Measurements from ENCODE around the gene RABL2A. TPM values are rescaled to one million over a fixed set of nuclear protein-coding genes. Genes with fewer than 3 reads are reported as not detected.
"Not testable (repeated sequence)": the region's sequence is repeated elsewhere in the genome, so short reads cannot be mapped to it uniquely, and the experiment has no call there.

RABL2A gene
- total RNA-seq (ENCODE audit: unreplicated experiment) = 17.0 TPM
- long read RNA-seq, partial matches to known transcripts = 2 of 5 reads
- long read RNA-seq, other reads (novel, unspliced or antisense) = 2 of 5 reads

GRCh38 chr2:113626616-113627330, at the start of gene RABL2A:
TSS of gene RABL2A (plus strand) at chr2:113627266. CDS start at chr2:113628607, 1,341 bp downstream.
- H3K4me1 Mint-ChIP-seq (ENCODE audit: low read depth, unreplicated experiment); H3K27me3 Mint-ChIP-seq (ENCODE audit: unreplicated experiment); H3K27ac Mint-ChIP-seq (ENCODE audit: unreplicated experiment); H3K36me3 Mint-ChIP-seq (ENCODE audit: unreplicated experiment); H3K9me3 Mint-ChIP-seq (ENCODE audit: unreplicated experiment): not testable (repeated sequence)
- peak within 1 kb of the TSS; percentile 90 for H3K4me3 Mint-ChIP-seq (ENCODE audit: unreplicated experiment)
- DNase-seq = peak; percentile 85

DNA sequence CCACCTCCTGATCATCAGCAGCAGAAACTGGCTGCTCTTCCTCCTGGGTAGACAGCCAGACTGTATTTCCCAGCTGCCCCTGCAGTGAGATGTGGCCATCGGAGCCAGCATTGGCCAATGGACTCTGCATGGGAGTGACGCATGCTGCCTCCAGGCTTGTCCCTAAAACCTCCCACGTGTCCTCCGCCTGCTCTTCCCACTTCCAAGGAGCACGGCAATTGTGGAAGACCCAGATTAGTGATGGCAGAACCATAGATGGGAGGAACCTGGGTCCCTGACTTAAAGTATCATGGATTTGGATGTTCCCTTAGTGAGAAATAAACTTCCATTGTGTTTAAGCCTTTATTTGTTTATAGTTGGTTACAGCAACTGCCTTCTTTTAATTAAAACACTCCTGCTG, 48.6 kb upstream of the RABL2A start:
- H3K4me3 Mint-ChIP-seq (ENCODE audit: unreplicated experiment); H3K9me3 Mint-ChIP-seq (ENCODE audit: unreplicated experiment); H3K27ac Mint-ChIP-seq (ENCODE audit: unreplicated experiment); DNase-seq; H3K36me3 Mint-ChIP-seq (ENCODE audit: unreplicated experiment); H3K27me3 Mint-ChIP-seq (ENCODE audit: unreplicated experiment); H3K4me1 Mint-ChIP-seq (ENCODE audit: low read depth, unreplicated experiment): not testable (repeated sequence)

GRCh38 chr2:113582473-113582872, 44.6 kb upstream of the RABL2A start:
- not testable (repeated sequence) for H3K36me3 Mint-ChIP-seq (ENCODE audit: unreplicated experiment)

DNA sequence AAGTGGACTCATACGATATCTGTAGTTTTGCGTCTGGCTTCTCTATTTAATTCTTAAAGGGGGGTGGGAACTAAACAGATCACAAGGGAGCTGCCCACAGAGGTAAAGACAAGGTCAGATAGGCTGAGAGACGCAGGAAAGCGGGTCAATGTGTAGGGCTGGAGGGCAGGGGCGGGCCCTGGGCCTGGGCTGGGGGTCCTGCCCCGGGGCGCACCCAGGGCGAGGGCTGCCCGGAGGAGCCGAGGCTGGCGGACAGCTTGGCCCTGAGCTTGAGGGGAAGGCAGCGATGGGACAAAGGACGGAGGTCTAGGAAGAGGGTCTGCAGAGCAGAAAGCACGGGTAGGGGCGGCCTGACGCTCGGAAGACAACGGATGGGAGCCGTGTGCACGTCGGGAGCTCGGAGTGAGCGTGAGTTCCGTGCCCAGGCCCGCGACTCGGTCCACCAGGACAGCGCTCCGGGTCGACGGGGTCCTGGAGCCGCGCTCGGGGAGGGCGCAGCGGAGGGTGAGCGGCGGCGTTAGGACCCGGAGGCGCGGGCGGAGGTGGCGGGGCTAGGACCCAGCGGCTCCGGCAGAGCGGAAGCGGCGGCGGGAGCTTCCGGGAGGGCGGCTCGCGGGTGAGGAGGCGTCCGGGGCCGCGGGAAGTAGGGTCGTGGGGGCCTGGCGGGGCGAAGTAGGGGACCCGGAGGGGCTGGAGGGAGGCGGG, 43.4 kb upstream of the RABL2A start:
- H3K27ac Mint-ChIP-seq (ENCODE audit: unreplicated experiment) = peak overlapping the region; percentile 98
- not testable (repeated sequence) for H3K9me3 Mint-ChIP-seq (ENCODE audit: unreplicated experiment); H3K4me1 Mint-ChIP-seq (ENCODE audit: low read depth, unreplicated experiment); H3K36me3 Mint-ChIP-seq (ENCODE audit: unreplicated experiment); H3K27me3 Mint-ChIP-seq (ENCODE audit: unreplicated experiment)
- DNase-seq = peak; percentile 93
- H3K4me3 Mint-ChIP-seq (ENCODE audit: unreplicated experiment) = peak overlapping the region; percentile 88

More at GRCh38 chr2:113582473-113582872, 44.6 kb upstream of the RABL2A start:
- not testable (repeated sequence) for H3K9me3 Mint-ChIP-seq (ENCODE audit: unreplicated experiment); DNase-seq; H3K4me1 Mint-ChIP-seq (ENCODE audit: low read depth, unreplicated experiment); H3K27ac Mint-ChIP-seq (ENCODE audit: unreplicated experiment); H3K27me3 Mint-ChIP-seq (ENCODE audit: unreplicated experiment)
- peak overlapping the region; percentile 69 for H3K4me3 Mint-ChIP-seq (ENCODE audit: unreplicated experiment)

- not testable (repeated sequence) for H3K36me3 Mint-ChIP-seq (ENCODE audit: unreplicated experiment); H3K9me3 Mint-ChIP-seq (ENCODE audit: unreplicated experiment); H3K27ac Mint-ChIP-seq (ENCODE audit: unreplicated experiment); H3K4me1 Mint-ChIP-seq (ENCODE audit: low read depth, unreplicated experiment); H3K27me3 Mint-ChIP-seq (ENCODE audit: unreplicated experiment)
- peak; percentile 43 for DNase-seq
- peak overlapping the region; percentile 77 for H3K4me3 Mint-ChIP-seq (ENCODE audit: unreplicated experiment)
Observed at GRCh38 chr2:113584311-113585092, 42.6 kb upstream of the RABL2A start.

DNA sequence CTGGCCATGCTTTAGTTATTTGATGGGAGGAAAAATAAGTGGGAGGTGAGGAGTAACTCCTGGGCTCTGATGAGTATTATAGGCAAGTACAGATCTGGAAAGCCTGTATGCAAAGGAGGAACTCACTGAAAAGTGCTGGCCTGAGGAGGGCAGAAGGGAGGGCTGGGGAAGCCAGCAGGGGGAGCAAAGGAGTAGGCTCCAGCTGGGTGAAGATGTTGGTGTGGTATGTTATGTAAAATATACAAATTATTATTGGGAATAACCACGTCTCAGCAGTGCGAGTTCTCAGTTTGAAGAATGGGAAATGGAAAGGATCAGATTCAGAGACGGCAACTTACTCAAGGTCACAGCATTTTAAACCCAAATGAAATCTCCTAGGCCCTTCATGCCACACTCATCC, 39.9 kb upstream of the RABL2A start:
- H3K27me3 Mint-ChIP-seq (ENCODE audit: unreplicated experiment); H3K36me3 Mint-ChIP-seq (ENCODE audit: unreplicated experiment); H3K4me1 Mint-ChIP-seq (ENCODE audit: low read depth, unreplicated experiment); H3K27ac Mint-ChIP-seq (ENCODE audit: unreplicated experiment); H3K9me3 Mint-ChIP-seq (ENCODE audit: unreplicated experiment): not testable (repeated sequence)
- H3K4me3 Mint-ChIP-seq (ENCODE audit: unreplicated experiment) = peak overlapping the region; percentile 59
- TF ChIP-seq CTCF (IDR thresholded peaks at IDR 0.05; ENCODE audit: partially characterized antibody, unreplicated experiment) = peak; percentile 29
- DNase-seq = peak; percentile 87

GRCh38 chr2:113589591-113589990, 37.5 kb upstream of the RABL2A start:
- DNase-seq; H3K27ac Mint-ChIP-seq (ENCODE audit: unreplicated experiment); H3K27me3 Mint-ChIP-seq (ENCODE audit: unreplicated experiment); H3K9me3 Mint-ChIP-seq (ENCODE audit: unreplicated experiment); H3K4me1 Mint-ChIP-seq (ENCODE audit: low read depth, unreplicated experiment); H3K36me3 Mint-ChIP-seq (ENCODE audit: unreplicated experiment); H3K4me3 Mint-ChIP-seq (ENCODE audit: unreplicated experiment): not testable (repeated sequence)

GRCh38 chr2:113591926-113592325, 35.1 kb upstream of the RABL2A start:
- DNase-seq; H3K4me1 Mint-ChIP-seq (ENCODE audit: low read depth, unreplicated experiment); H3K4me3 Mint-ChIP-seq (ENCODE audit: unreplicated experiment); H3K27me3 Mint-ChIP-seq (ENCODE audit: unreplicated experiment); H3K36me3 Mint-ChIP-seq (ENCODE audit: unreplicated experiment); H3K9me3 Mint-ChIP-seq (ENCODE audit: unreplicated experiment); H3K27ac Mint-ChIP-seq (ENCODE audit: unreplicated experiment): not testable (repeated sequence)

- peak overlapping the region; percentile 72 for H3K27ac Mint-ChIP-seq (ENCODE audit: unreplicated experiment)
- not testable (repeated sequence) for H3K27me3 Mint-ChIP-seq (ENCODE audit: unreplicated experiment); H3K4me3 Mint-ChIP-seq (ENCODE audit: unreplicated experiment); H3K36me3 Mint-ChIP-seq (ENCODE audit: unreplicated experiment); H3K4me1 Mint-ChIP-seq (ENCODE audit: low read depth, unreplicated experiment); DNase-seq; H3K9me3 Mint-ChIP-seq (ENCODE audit: unreplicated experiment)
Observed at GRCh38 chr2:113593280-113593679, 33.8 kb upstream of the RABL2A start.

GRCh38 chr2:113595725-113596124, 31.3 kb upstream of the RABL2A start:
- not testable (repeated sequence) for H3K4me3 Mint-ChIP-seq (ENCODE audit: unreplicated experiment); H3K27ac Mint-ChIP-seq (ENCODE audit: unreplicated experiment); H3K9me3 Mint-ChIP-seq (ENCODE audit: unreplicated experiment); H3K4me1 Mint-ChIP-seq (ENCODE audit: low read depth, unreplicated experiment); H3K27me3 Mint-ChIP-seq (ENCODE audit: unreplicated experiment); H3K36me3 Mint-ChIP-seq (ENCODE audit: unreplicated experiment); DNase-seq

DNA sequence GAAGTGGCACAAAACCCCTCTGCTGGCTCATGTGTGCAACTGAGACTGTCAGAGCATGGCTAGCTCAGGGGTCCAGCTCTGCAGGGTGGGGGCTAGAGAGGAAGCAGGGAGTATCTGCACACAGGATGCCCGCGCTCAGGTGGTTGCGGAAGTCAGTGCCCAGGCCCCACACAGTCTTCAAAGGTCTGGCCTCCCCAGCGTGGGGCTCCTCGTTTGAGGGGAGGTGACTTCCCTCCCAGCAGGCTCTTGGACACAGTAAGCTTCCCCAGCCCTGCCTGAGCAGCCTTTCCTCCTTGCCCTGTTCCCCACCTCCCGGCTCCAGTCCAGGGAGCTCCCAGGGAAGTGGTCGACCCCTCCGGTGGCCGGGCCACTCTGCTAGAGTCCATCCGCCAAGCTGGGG, 29.9 kb upstream of the RABL2A start:
- H3K27ac Mint-ChIP-seq (ENCODE audit: unreplicated experiment); H3K9me3 Mint-ChIP-seq (ENCODE audit: unreplicated experiment); H3K4me3 Mint-ChIP-seq (ENCODE audit: unreplicated experiment); DNase-seq; H3K36me3 Mint-ChIP-seq (ENCODE audit: unreplicated experiment); H3K4me1 Mint-ChIP-seq (ENCODE audit: low read depth, unreplicated experiment); H3K27me3 Mint-ChIP-seq (ENCODE audit: unreplicated experiment): not testable (repeated sequence)

Measured in glutamatergic neuron (in vitro differentiated cells).